ENCODE data around the gene LHX5.
"Not testable (repeated sequence)": the region's sequence is repeated elsewhere in the genome, so short reads cannot be mapped to it uniquely, and the experiment has no call there.

The LHX5 gene

GRCh38 chr12:113471619-113472171 is at the start of gene LHX5:
Gene LHX5 (minus strand): TSS chr12:113471871. CDS start chr12:113471498, 373 bp downstream.
- DNase-seq (ENCODE audit: low read depth in 2 of 2): no peak

GRCh38 chr12:113519464-113520307 is 48.0 kb upstream of the LHX5 start:
- no peak for DNase-seq (ENCODE audit: low read depth in 2 of 2)

- DNase-seq (ENCODE audit: low read depth in 2 of 2): no peak
These were observed 43.6 kb upstream of the LHX5 start for GRCh38 chr12:113515082-113515856.

GRCh38 chr12:113514602-113515001 is 42.9 kb upstream of the LHX5 start:
- DNase-seq (ENCODE audit: low read depth in 2 of 2): no peak

DNA sequence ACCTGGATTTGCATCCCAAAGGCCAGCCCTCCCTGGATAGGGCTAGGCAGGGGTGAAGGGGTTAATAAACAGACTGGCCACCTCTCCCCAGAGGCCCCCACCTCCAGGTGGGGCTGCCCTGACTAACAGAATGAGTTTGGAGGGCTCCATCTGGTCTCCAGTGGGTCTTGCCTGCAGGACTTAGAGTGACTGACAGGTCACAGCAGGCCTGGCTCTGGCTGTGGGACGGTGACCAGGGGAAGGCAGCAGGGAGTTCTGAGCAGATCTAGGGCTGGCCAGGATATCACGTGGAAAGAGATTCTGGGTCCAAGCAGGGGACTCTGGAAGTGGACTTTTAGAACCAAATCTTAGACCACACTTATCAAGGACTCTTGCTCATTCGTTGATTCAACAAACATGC is 40.9 kb upstream of the LHX5 start:
- DNase-seq (ENCODE audit: low read depth in 2 of 2): no peak

- DNase-seq (ENCODE audit: low read depth in 2 of 2): no peak
These were observed 35.2 kb upstream of the LHX5 start for GRCh38 chr12:113506867-113507266.

DNA sequence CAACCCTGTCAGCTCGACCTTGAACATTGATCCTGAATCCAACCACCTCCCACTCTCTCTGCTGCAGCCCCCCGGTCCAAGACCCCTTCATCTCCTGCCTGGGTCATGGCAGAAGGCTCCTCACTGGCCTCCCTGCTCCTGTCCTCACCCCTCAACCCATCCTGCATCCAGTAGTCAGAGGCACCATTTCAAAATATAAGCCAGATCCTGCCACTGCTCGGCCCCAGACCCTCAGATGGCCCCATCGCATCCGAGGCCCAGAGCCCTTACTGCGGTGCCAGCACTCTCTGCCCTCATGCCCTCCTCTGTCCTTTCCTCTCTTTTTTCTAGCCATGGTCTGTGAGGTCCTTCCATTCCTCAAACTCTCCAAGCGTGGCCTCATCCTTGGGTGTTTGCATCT is 34.3 kb upstream of the LHX5 start:
- DNase-seq (ENCODE audit: low read depth in 2 of 2): no peak

- DNase-seq (ENCODE audit: low read depth in 2 of 2): no peak
These were observed 33.2 kb upstream of the LHX5 start for GRCh38 chr12:113504917-113505316.

DNA sequence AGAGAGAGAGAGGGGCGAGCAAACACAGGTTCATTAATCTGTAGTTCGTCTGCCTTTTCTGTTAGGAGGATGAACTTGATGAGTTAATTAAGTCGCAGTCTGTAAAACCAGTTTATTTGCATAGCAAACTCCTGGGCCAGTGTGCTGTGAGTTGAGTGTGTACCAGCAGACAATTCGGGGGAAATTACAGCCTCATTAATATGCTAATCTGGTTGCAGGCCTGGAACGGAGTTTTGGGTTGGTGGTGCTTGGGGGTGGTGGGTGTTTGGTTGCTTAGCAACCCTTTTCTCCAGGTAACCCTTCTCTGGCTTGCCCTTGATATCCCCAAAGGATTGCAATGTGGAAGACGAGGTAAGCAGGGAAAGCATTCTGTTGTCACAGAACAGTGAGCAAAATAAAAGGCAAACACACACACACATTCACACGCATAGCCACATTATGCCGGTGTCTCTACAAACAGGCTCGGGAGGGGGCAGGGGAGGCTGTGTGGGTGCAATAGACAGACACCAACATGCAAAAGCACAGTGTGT is 29.2 kb upstream of the LHX5 start:
- no peak for DNase-seq (ENCODE audit: low read depth in 2 of 2)

DNA sequence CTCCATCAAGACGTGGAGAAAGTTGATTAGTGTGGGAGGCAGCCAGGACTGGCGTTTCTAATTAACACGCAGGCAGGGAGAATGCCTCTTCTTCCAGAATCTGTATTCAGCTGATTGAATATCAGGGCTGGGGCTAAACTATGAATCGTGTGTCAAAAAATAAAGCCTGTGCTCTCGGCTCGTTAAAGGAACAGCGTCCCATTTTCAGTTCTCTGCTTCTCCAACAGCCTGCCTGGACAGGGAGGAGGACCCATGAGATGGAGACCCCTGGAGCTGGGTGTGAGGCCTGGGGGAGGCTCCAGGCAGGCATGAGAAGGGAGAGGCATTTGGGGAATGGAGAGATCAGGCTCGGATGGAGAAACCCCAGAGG is 28.6 kb upstream of the LHX5 start:
- no peak for DNase-seq (ENCODE audit: low read depth in 2 of 2)

DNA sequence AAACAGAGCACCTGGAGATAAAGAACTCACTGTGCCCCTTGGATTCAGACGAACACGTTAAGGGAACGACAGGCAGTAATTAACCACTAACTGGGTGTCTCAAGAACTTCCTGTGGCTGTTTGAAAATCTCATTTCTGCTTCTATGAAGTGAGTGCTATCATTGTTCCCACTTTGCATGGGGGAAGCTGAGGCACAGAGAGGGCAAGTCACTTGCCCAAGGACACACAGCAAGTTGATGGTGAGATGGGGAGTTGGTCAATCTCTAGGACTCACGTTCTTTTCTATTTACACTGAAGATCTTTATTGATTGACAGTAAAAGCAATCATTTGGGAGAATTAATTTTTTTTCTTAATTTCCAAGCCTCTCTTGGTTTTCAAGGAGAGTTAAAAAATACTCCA is 26.8 kb upstream of the LHX5 start:
- DNase-seq (ENCODE audit: low read depth in 2 of 2): no peak

DNA sequence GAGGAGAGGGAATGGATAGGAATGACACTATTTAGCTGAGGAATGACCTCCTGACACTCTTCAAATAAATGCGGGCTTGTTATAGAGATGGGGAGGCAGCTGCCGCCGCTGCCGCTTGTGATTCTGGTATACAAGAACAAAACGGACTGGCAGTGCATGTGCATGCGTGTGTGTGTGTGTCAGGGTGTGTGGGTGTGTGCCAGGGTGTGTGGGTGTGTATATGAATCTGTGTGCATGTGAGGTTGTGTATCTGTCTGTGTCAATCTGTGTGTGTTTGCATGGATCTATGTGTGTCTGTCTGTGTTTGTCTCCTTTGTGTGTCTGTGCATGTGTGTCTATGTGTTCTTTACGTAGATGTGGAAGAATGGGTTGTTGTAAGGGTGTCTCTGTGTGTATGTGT is 26.0 kb upstream of the LHX5 start:
- no peak for DNase-seq (ENCODE audit: low read depth in 2 of 2)

- DNase-seq (ENCODE audit: low read depth in 2 of 2): not testable (repeated sequence)
These were observed 24.3 kb upstream of the LHX5 start for GRCh38 chr12:113495941-113496340.

GRCh38 chr12:113488322-113488721 is 16.7 kb upstream of the LHX5 start:
- no peak for DNase-seq (ENCODE audit: low read depth in 2 of 2)

DNA sequence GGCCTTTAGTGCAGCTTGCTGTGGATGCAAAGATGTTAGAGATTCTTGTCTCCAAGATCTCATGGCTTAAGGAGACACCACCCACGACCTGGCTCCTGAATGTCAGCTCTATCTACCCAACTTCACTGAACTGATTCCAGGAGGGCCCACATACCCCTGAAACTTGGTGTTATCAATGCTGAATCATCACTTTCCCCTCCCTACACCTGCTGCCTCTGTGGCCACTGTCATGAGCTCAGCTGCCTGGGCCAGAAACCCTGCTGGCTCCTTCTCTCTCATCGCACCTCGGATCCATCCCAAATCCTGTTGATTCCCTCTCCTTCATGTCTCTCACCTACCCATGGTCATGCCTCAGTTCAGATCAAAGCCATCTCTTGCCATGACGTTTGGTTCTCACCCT is 15.1 kb upstream of the LHX5 start:
- DNase-seq (ENCODE audit: low read depth in 2 of 2): no peak

DNA sequence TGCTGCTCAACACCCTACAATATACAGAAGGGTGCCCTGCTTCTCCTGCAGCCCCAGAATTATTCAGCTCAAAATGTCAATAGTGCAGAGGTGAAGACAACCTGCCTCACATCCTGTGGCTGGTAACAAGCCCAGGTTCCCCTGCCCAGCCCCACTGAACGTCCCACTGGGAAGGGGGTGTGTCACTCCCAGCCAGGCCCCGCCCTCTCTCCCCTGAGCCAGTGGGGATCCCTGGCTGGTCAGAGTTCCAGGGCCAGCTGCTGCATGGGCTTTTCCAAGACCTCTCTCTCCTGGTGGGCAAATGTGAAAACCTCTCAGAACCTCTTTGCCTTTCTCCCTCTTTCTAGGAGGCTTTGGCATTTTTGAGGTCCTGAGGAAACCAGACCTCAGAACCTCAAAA is 13.7 kb upstream of the LHX5 start:
- DNase-seq (ENCODE audit: low read depth in 2 of 2): no peak

- DNase-seq (ENCODE audit: low read depth in 2 of 2): no peak
These were observed 10.7 kb upstream of the LHX5 start for GRCh38 chr12:113482334-113482733.

DNA sequence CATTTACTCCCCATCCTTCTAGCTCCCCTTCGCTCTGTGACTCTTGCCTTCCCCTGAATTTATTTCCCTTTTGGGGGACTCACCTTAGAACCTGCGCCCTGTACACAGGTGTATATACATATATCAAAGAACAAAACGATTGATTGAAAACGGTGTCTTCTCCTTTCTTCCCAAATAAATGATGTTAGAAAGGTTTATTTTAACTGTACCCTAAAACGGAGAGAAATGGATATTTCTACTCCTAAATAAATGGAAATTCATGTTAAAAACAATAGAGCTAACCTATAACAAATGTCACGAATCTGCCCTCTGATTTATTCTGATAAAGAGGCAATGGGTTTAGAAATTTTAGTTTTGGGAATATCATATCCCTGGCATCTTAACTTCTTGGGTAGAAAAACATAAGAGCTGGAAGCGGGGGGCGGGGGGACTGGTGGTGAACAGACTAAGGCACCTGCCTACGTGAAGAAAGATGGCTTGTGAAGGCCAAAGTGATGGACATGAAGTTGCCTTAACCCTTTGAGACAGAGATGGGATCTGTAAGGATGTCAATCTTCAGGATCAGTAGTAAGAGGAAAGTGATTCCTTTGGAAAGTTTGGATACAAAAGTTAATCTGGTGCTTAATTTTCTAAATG is 8.8 kb upstream of the LHX5 start:
- DNase-seq (ENCODE audit: low read depth in 2 of 2): no peak

- peak; percentile 16 to 30 for DNase-seq (ENCODE audit: low read depth in 2 of 2)
These were observed 8.1 kb upstream of the LHX5 start for GRCh38 chr12:113479590-113480335.

DNA sequence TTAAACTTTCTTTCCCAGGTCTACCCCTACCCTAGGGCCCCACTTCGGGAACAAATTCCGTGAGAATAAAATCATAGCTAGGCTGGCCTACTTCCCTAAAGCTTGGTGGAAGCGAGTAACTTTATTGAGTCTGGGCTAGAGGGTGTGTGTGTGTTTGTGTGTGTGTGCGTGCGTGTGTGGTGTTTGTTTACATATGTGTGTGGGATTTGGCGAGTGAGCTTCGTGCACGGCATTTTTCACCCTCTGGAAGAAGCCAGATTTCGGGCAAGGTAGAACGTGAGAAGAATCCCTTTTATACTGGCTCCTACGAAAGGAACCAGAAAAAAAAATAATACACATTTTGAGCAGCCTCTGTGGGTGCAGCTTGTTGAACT is 7.5 kb upstream of the LHX5 start:
- DNase-seq (ENCODE audit: low read depth in 2 of 2): no peak

DNA sequence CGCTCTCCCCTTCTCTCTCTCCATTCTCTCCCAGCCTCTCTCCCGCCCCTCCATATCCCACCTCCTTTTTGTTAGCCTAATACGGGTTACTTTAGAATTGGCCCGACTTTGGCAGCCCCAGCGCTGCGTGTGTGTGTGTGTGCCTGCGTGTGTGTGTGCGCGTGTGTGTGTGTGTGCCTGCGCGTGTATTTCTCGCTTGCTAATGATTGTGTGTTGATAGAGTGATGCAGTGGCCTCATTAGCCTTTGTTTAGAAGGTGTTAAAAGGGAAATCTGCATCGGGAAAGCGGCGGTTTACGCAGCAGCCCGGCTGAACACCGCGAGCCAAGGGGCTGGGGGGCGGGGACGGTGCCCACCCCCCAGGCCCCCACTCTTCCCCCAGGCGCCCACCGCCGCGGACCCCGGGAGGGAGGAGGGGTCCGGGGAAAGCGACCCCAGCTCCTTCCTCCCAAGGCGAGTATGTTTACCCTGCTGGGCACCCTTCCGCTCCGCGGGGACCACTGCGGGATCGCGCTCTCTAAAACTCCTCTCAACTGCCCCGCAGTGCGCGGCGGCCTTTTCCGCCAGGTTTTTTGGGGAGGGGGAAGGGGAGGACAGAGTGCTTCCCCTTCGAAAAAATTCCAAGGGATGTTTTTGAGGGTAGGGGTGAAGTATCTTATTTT is 6.8 kb upstream of the LHX5 start:
- DNase-seq (ENCODE audit: low read depth in 2 of 2): no peak

Measured in stimulated activated CD4-positive, alpha-beta T cell treated with anti-CD3 and anti-CD28 coated beads, Interleukin-1b, Interleukin-23, amount 100 ng/mL, for 4 hours (primary cell).